NCI-H2196 (cell line): Measurements from ENCODE around the gene YDJC.
A peak's percentile ranks its signal among the peaks of the same experiment; 100 is the strongest.
"Not testable (repeated sequence)": the region's sequence is repeated elsewhere in the genome, so short reads cannot be mapped to it uniquely, and the experiment has no call there.

Experiments used
- DNase-seq: peaks from one replicate; lab custom pipeline; 2025; ENCODE audit not compliant: unreplicated experiment; lab: John Stamatoyannopoulos, UW

Gene YDJC

DNA sequence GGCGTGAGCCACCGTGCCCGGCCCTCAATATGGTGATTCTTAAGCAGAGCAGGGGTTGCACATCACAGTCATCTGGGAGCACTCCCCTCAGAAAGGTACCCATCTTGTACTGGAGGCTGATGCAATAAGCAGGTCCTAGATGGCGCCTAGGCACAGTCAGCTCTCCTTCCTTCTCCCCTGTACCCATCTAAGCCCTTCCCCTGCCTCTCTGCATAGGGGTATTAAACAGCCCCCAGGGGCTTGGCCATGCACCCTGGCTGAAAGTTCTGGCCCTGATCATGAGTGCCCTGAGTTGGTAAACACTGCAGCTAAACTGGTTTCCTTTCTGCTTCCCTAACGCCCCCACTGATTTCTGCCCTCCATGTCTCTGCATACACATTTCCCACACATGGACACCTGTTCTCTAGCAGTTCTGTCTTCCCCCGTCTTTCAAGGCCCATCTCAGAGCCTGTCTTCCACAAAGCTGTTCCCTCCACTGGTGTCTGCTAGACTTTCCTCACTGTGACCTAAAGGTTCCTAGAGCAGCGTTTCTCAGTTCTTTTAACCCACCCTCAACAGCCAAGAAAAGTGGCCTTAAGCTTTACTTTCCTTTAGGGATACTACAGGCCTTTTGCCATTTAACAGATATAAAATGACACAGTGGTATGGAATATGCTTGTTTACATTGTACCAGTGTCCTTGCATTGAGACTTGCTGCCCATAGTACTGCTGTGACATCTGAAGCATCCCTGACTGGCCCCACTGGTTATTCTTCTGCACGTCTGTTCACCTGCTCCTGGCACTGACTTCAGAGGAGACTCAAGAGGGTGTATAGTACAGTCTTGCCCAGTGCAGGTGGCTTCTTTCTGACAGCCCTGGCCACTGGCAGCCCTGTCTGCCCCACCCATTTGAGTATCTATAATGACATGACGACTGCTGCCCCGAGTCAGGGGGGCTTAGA, 46.8 kb downstream of the YDJC start:
- peak; percentile 9 for DNase-seq

GRCh38 chr22:21581009-21581713, 48.7 kb downstream of the YDJC start:
- DNase-seq = not testable (repeated sequence)

- DNase-seq = not testable (repeated sequence)
Measured at GRCh38 chr22:21580623-21581007, 49.2 kb downstream of the YDJC start.

DNA sequence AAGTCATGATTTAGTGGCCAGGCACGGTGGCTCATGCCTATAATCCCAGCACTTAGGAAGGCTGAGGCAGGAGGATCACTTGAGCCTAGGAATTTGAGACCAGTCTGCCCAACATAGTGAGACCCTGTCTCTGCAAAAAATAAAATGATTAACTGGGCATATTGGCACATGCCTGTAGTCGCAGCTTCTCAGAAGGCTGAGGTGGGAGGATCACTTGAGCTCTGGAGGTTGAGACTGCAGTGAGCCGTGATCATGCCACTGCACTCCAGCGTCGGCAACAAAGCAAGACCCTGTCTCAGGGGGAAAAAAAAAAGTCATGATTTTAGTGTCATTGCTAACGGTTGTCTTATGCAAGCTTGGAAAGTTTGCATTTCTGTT, 50.4 kb downstream of the YDJC start:
- DNase-seq = no peak
